GM12891 (cell line): Measurements from ENCODE around the gene CBARP.
A peak's percentile ranks its signal among the peaks of the same experiment; 100 is the strongest.

ENCODE experiments used
- DNase-seq: peaks from one replicate; pipeline ENCODE4 v3.0.0; 2011; ENCODE audit warnings: low spot score; ENCODE audit not compliant: insufficient read length
- FAIRE-seq: peaks from 2 replicates; lab custom pipeline; 2011; peaks lifted over from hg19 to GRCh38; lab: Jason Lieb, UNC
- PAX5 ChIP-seq: IDR thresholded peaks from 2 replicates; pipeline ENCODE4 v1.6.1; 2011; ENCODE audit warnings: low read length, moderate library complexity, mild to moderate bottlenecking; ENCODE audit not compliant: insufficient read depth, severe bottlenecking
- POLR2A ChIP-seq: IDR thresholded peaks from 2 replicates; pipeline ENCODE4 v1.6.1; 2011; ENCODE audit warnings: low read depth, low read length, control low read depth
- POLR2AphosphoS5 ChIP-seq: IDR thresholded peaks from 2 replicates; pipeline ENCODE4 v1.6.1; 2011; ENCODE audit warnings: low read depth, low read length, control low read depth
- POU2F2 ChIP-seq: IDR thresholded peaks from 2 replicates; pipeline ENCODE4 v1.6.1; 2011; ENCODE audit warnings: low read depth, mild to moderate bottlenecking, control low read depth, low read length, moderate library complexity
- SPI1 ChIP-seq: IDR thresholded peaks from 2 replicates; pipeline ENCODE4 v1.6.1; 2011; ENCODE audit warnings: low read depth, low read length, control low read depth
- TAF1 ChIP-seq: IDR thresholded peaks from 2 replicates; pipeline ENCODE4 v1.6.1; 2011; ENCODE audit warnings: low read depth, low read length, control low read depth

The CBARP gene

DNA sequence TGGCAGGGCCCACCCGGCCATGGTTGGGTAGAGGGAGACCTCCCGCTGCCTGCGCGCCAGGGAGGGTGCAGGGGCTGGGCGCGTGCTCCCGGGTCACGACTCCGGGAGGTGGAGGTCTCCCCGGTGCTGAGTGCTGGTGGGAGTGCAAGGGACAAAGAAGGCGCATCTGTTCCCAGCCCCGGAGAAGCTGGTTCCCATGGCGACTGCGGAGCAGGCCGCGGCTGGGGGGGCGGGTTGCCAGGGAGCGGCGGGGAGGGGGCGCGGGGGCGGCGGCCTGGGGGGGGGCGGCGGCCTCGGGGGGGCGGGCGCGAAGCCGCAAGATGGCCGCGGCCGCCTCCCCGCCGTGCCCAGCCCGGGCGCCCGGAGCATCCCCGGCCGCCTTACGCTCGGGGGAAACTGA, 1.2 kb downstream of the CBARP start:
- FAIRE-seq, result no peak
- no peak for DNase-seq
- TF ChIP-seq POU2F2, result no peak
- no peak for TF ChIP-seq POLR2A
- no peak for TF ChIP-seq POLR2AphosphoS5
- no peak for TF ChIP-seq PAX5

DNA sequence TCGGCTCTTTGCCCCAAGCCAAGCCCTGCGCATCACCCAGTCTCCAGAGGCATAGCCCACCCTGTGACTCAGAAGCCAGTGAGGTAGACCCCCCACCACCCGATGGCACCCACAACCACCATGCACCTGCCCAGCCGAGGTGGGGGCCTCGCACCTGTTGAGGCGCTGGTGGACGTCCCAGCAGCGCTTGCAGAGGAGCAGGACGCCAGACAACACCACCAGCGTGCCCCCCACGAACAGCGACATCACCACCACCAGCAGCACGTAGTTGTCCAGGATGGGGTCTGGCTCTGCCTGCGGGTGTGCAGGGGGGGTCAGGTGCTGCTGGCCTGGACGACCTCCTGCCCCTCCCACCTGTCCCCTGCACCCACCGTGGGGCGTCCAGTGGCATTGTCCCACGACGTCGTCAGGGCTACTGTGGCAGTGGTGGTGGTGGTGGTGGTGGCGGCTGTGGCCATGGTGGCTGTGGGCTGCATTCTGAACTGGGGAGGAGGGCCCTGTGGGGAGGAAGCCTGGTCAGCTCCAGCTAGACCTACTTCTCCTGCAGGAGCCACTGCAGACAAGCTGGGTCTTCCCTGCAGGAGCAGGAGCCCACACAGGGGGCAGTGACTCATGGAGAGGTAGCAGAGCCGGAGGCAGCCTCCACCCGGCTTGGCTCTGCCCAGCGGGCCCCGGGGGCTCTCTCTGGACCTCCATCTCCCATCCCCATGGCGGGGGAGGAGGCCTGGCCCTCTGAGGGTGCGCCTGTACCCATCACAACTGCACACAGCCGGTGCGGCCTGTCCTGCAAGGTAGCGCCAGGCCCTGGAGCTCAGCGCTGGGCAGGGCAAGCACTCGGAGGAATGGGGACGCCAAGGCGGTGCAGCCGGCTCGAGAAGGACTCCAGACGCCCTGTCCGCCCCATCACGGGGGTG, 1.9 kb downstream of the CBARP start:
- no peak for DNase-seq
- no peak for FAIRE-seq
- no peak for TF ChIP-seq POLR2AphosphoS5
- TF ChIP-seq POU2F2, result no peak
- no peak for TF ChIP-seq POLR2A
- no peak for TF ChIP-seq TAF1
- no peak for TF ChIP-seq SPI1
- no peak for TF ChIP-seq PAX5

DNA sequence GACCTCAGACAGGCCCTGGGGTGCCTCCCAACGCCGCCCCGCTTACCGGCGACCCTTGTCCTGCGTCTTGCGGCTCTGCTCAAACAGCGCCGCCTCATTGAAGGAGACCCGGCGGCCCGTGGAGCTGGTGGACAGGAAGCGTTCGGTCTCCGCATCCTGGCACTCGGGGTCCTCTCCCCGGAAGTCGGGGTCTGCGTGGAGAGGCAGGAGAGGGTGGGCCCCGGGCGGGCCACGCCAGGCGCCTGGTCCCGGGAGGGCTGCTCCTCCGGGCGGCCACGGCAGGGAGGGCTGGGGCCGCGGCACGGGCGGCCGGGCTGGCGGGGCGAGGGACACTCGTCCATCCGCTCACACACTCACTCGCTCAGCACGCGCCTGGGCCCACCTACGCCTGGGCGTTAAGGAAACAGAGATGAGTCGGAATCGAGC, 2.8 kb downstream of the CBARP start:
- TF ChIP-seq SPI1 (no peak), TAF1 (no peak)
- DNase-seq, result no peak
- no peak for FAIRE-seq

- no peak for FAIRE-seq
- TF ChIP-seq SPI1, result no peak
- no peak for TF ChIP-seq POLR2A
- no peak for TF ChIP-seq PAX5
- no peak for TF ChIP-seq POLR2AphosphoS5
- TF ChIP-seq POU2F2, result no peak
- no peak for TF ChIP-seq TAF1
- DNase-seq, result no peak
These were observed 3.5 kb downstream of the CBARP start for GRCh38 chr19:1234051-1234954.

DNA sequence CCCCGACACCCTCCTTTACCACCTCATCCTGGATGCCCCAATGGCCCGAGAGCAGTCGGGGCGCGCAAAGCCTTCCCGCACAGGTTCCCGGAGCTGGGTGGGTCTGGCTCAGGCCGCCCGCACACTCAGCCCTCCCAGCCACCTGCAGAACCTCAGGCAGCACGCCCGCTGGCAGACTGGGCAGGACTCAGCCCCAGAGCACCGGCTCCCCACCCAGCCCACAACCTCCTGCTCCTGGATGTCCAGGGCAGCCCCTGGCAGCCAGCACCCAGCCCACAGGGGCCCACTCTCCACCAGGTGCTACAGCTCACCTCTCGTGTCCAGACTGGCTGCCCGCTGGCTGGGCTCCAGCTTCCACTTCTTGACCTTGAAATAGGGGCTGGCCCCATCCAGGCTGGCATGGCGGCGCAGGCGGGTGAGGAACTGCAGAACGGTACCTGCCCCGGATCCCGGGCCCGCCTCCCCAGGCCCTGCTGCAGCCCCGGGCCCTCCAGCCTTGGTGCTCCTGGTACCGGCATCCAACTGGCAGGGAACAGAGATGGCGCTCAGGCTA, 4.6 kb downstream of the CBARP start:
- TF ChIP-seq SPI1 (no peak), TAF1 (no peak), POLR2A (no peak)
- FAIRE-seq, result no peak
- DNase-seq, result no peak

GRCh38 chr19:1232652-1233072, 5.1 kb downstream of the CBARP start:
- TF ChIP-seq PAX5 (no peak), POLR2A (no peak), POU2F2 (no peak), POLR2AphosphoS5 (no peak), TAF1 (no peak), SPI1 (no peak)
- FAIRE-seq, result no peak
- peak; percentile 21 for DNase-seq

- no peak for DNase-seq
- no peak for FAIRE-seq
- TF ChIP-seq PAX5, result no peak
- no peak for TF ChIP-seq TAF1
These were observed 5.8 kb downstream of the CBARP start for GRCh38 chr19:1231729-1232637.

DNA sequence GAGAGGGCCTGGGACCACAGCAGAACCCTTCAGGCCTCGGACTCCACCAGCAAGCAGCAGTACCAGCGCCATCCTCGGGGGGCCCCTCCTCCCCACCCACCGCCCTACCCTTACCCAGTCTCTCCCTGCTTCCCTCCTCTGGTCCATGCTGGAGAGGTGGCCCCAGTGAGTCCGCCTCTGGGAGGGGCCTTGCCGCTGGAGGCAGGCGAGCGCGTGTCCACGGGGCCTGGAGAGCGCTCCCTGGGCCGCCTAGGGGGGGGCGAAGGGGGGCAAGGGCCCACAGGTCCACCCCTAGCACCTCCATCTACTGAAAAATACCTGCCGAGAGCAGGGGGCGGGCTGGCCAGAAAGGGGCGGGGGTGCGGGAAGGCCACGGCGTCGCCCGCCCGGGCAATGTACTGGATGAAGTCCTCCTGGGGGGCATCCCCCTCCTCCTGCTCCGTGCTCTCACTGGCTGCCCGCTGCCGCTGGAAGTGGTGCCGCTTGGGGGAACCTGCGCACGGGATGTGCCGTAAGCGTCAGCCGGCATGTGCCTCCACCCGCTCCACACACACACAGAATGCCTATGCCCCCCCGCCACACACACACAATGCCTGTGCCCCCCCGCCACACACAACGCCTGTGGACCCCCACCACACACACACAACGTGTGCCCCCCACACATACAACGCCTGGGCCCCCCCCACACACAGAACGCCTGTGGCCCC, 6.9 kb downstream of the CBARP start:
- no peak for TF ChIP-seq POLR2AphosphoS5
- TF ChIP-seq TAF1, result no peak
- TF ChIP-seq SPI1, result no peak
- TF ChIP-seq PAX5, result no peak
- TF ChIP-seq POLR2A, result no peak
- TF ChIP-seq POU2F2, result no peak
- no peak for FAIRE-seq
- DNase-seq, result no peak
